Ishikawa (cell line): Measurements from ENCODE around the gene KAT14.
A peak's percentile ranks its signal among the peaks of the same experiment; 100 is the strongest.

Experiments used
- CEBPB ChIP-seq: IDR thresholded peaks from 2 replicates; pipeline ENCODE4 v1.6.1; 2012
- CREB1 ChIP-seq: IDR thresholded peaks from 2 replicates; pipeline ENCODE4 v1.6.1; 2012; ENCODE audit warnings: low read depth
- EGR1 ChIP-seq: IDR thresholded peaks from 2 replicates; pipeline ENCODE4 v1.6.1; 2012
- EP300 ChIP-seq: IDR thresholded peaks from 2 replicates; pipeline ENCODE4 v1.6.1; 2012; ENCODE audit warnings: borderline replicate concordance
- FOXM1 ChIP-seq: IDR thresholded peaks from 2 replicates; pipeline ENCODE4 v1.6.1; 2012; ENCODE audit warnings: low read depth, borderline replicate concordance
- NFIC ChIP-seq: IDR thresholded peaks from 2 replicates; pipeline ENCODE4 v1.6.1; 2012
- RAD21 ChIP-seq: IDR thresholded peaks from 2 replicates; pipeline ENCODE4 v1.6.1; 2012; ENCODE audit warnings: low read depth
- TAF1 ChIP-seq: IDR thresholded peaks from 2 replicates; pipeline ENCODE4 v1.6.1; 2012; ENCODE audit warnings: low read depth, mild to moderate bottlenecking
- TCF12 ChIP-seq: IDR thresholded peaks from 2 replicates; pipeline ENCODE4 v1.6.1; 2012; ENCODE audit warnings: low read depth
- TEAD4 ChIP-seq: IDR thresholded peaks from 2 replicates; pipeline ENCODE4 v1.6.1; 2012
- YY1 ChIP-seq: IDR thresholded peaks from 2 replicates; pipeline ENCODE4 v1.6.1; 2012; ENCODE audit warnings: low read depth
- ZBTB7A ChIP-seq: IDR thresholded peaks from 2 replicates; pipeline ENCODE4 v1.6.1; 2012; ENCODE audit warnings: low read depth
- TF ChIP-seq, protein P1 (sequence below): IDR thresholded peaks from 2 replicates; pipeline ENCODE4 v1.6.1; 2012
- TF ChIP-seq, protein P2 (sequence below): IDR thresholded peaks from 2 replicates; pipeline ENCODE4 v1.6.1; 2012
- TF ChIP-seq, protein P3 (sequence below): IDR thresholded peaks from 2 replicates; pipeline ENCODE4 v1.6.1; 2012; ENCODE audit warnings: low read depth, mild to moderate bottlenecking

Gene KAT14

DNA sequence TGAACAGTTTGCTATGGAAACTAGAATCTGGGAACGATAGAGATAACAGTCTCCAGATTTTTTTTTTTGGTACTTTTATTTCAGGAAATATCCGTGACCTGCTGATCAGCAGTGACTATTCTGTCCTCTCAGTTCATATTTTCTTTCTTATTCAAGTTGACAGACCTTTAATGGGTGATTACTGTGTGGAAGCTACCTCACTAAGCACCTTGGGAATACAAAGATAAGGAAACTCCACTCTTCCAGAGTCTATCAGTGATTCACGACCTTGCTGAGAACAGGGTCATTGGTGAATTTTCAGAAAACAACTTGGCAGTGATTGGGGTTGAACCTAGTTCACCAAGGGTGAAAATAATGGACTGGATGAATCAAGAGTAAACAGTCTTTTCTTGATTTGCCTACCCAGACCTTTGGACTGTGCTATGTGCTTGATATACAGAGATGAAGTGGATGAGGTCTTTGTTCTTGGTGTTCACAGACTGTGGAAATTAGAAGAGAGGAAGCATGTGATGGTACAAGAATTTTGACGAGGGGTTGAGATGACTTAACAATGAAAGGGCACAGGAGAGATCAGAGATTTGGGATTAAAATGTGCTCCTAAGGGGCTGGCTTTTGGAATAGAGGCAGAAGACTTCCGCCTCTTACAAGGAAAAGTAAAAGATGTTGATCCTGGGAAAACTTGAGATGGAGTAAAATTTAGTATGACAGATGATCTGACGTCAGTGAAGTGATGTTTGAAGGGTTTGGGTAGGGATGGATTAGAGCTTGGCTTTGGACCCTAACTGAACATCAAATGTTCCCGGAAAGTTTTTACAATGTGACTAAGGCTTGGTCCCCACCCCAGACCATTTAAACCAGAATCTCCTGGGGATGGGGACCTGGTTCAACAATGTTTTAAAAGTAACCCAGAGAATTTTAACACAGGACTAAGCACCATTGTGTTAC is 1.2 kb downstream of the KAT14 start:
- TF ChIP-seq TAF1 (no peak), TEAD4 (no peak), NFIC (no peak), EP300 (no peak), EGR1 (no peak), RAD21 (no peak), CREB1 (no peak)
- TF ChIP-seq, protein P1, sequence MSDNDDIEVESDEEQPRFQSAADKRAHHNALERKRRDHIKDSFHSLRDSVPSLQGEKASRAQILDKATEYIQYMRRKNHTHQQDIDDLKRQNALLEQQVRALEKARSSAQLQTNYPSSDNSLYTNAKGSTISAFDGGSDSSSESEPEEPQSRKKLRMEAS, result no peak
- TF ChIP-seq, protein P2, sequence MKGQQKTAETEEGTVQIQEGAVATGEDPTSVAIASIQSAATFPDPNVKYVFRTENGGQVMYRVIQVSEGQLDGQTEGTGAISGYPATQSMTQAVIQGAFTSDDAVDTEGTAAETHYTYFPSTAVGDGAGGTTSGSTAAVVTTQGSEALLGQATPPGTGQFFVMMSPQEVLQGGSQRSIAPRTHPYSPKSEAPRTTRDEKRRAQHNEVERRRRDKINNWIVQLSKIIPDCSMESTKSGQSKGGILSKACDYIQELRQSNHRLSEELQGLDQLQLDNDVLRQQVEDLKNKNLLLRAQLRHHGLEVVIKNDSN, result no peak

DNA sequence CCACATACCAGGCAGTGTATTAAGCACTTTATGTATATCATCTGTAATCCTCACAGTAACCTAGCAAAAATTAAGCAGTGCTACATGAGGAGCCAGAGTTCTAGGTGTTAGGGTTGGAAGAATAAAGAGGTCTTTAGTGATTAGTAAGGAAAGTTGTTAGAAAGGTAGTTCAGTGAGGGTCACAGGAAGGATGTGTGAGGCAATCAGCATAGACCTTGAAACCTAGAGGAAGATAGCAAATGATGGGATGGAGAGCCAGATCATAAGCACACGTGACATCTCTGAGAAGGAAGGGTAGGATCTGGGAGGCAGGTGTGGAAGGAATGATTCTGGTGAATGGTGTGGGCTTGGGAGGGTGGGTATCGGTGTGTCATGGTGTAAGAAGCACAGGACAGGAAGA is 2.2 kb downstream of the KAT14 start:
- TF ChIP-seq FOXM1 (no peak), EGR1 (no peak), EP300 (no peak)

DNA sequence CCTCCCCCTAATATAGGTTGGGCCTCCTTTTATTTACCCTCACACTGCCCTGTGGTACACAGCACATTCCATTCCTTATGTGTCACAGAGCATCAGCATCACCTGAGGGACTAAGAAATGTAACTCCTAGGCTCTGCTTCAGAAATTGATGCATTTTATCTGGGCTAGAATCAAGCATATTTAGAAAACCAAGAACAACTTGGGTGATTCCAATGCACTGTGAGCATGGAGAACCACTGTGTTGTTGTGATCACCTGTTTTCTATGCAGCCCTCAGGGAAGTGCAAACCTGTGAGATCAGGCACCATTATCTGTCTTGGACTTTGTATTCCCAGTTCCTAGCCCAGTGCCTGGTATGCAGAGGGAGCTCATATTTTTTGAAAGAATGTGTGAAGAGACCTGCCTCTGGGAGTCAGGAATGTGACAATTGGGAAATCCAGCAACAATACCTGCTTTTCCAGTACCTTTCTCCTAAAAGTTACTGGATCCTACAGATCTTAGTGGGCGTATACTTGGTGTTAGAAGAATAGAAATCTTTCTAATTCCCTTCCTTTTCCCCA is 7.0 kb downstream of the KAT14 start:
- TF ChIP-seq CEBPB (0 out of 2 replicates have a peak, but pooled peaks have one; percentile 13), ZBTB7A (no peak), TEAD4 (peak; percentile 32)
- TF ChIP-seq, protein P3, sequence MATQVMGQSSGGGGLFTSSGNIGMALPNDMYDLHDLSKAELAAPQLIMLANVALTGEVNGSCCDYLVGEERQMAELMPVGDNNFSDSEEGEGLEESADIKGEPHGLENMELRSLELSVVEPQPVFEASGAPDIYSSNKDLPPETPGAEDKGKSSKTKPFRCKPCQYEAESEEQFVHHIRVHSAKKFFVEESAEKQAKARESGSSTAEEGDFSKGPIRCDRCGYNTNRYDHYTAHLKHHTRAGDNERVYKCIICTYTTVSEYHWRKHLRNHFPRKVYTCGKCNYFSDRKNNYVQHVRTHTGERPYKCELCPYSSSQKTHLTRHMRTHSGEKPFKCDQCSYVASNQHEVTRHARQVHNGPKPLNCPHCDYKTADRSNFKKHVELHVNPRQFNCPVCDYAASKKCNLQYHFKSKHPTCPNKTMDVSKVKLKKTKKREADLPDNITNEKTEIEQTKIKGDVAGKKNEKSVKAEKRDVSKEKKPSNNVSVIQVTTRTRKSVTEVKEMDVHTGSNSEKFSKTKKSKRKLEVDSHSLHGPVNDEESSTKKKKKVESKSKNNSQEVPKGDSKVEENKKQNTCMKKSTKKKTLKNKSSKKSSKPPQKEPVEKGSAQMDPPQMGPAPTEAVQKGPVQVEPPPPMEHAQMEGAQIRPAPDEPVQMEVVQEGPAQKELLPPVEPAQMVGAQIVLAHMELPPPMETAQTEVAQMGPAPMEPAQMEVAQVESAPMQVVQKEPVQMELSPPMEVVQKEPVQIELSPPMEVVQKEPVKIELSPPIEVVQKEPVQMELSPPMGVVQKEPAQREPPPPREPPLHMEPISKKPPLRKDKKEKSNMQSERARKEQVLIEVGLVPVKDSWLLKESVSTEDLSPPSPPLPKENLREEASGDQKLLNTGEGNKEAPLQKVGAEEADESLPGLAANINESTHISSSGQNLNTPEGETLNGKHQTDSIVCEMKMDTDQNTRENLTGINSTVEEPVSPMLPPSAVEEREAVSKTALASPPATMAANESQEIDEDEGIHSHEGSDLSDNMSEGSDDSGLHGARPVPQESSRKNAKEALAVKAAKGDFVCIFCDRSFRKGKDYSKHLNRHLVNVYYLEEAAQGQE, result no peak

DNA sequence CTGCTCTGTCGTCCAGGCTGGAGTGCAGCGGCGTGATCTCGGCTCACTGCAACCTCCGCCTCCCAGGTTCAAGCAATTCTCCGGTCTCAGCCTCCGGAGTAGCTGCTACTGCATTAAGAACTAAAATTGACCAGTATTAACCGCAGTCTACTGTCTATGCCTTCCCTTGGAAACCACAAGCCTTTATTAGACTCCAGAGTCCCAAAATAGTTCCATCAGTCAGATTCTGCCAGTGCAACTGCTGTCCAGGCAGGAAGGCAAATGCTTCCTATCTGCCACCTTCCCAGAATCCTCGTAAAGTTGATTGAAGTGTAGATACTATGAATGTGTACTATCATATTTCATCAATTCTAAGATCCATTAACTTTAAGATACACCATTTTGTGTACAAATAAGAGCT is 16.7 kb downstream of the KAT14 start:
- TF ChIP-seq TAF1 (no peak), FOXM1 (no peak), EGR1 (no peak), TEAD4 (no peak), EP300 (no peak), ZBTB7A (no peak)
- TF ChIP-seq, protein P3, result no peak
- TF ChIP-seq, protein P1, result no peak

DNA sequence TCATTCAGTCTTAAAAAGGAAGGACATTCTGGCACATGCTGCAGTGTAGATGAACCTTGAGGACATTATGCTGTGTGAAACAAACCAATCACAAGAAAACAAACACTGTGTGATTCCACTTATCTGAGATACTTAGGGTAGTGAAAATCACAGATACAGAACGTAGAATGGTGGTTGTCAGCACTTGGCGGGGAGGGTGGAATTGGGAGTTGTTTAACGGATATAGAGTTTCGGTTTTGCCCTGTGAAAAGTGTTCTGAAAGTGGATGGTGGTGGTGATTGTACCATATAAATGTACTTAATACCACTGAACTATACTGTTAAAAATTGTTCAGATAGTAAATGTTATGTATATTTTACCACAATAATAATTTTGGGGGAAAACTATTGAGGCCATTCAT is 18.4 kb downstream of the KAT14 start:
- TF ChIP-seq, protein P1, result no peak
- TF ChIP-seq YY1, result no peak
- TF ChIP-seq TCF12, result no peak

DNA sequence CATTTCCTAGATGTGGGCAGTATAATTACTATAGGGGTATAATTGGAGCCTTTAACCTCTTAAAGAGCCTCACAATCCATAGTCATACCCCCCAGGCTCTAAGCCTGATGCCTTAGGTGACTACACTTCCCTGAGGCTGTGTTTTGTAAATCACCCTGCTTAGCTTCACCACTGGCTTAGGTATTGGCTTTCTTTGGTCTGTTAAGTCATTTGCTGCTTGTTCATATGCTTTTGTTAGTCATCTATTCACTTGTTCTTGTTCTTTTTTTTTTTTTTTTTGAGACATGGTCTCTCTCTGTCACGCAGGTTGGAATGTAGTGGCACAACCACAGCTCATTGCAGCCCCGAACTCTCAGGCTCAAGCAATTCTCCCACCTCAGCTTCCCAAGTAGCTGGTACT is 26.7 kb downstream of the KAT14 start:
- TF ChIP-seq EP300 (no peak), TCF12 (no peak), EGR1 (no peak), RAD21 (no peak), TEAD4 (no peak), CEBPB (no peak), YY1 (no peak), CREB1 (no peak), ZBTB7A (no peak)
- TF ChIP-seq, protein P2, result no peak
